ENCODE measurements around the gene FN1. TPM values are rescaled to one million over a fixed set of nuclear protein-coding genes. Genes with fewer than 3 reads are reported as not detected.

The FN1 gene
- total RNA-seq, 2 donors from 2014 or later: 115 to 315 TPM

GRCh38 chr2:215392687-215393270 is 43.1 kb downstream of the FN1 start:
- H3K27ac ChIP-seq: no peak overlapping the region
- H3K9ac ChIP-seq (ENCODE audit: low read depth in 2 of 2, low read length in 2 of 2): no peak overlapping the region
- H3K4me1 ChIP-seq: no peaks in the 10 kb centered on the region
- H3K27me3 ChIP-seq: no peaks in the 10 kb centered on the region
- intact Hi-C loops (cut with DNase I): no loop called here
- H3K4me3 ChIP-seq: no peak overlapping the region
- no peak for TF ChIP-seq CTCF (IDR thresholded peaks at IDR 0.05)
- no peak for DNase-seq
- no peaks in the 10 kb centered on the region for H3K36me3 ChIP-seq
- no peaks in the 10 kb centered on the region for H3K9me3 ChIP-seq

- no peaks in the 10 kb centered on the region for H3K27me3 ChIP-seq
- TF ChIP-seq CTCF (IDR thresholded peaks at IDR 0.05): no peak
- H3K9ac ChIP-seq (ENCODE audit: low read depth in 2 of 2, low read length in 2 of 2): no peak overlapping the region
- no peaks in the 10 kb centered on the region for H3K4me1 ChIP-seq
- H3K4me3 ChIP-seq: no peak overlapping the region
- intact Hi-C loops (cut with DNase I): no loop called here
- no peak overlapping the region for H3K27ac ChIP-seq
- no peaks in the 10 kb centered on the region for H3K36me3 ChIP-seq
- DNase-seq: no peak
- H3K9me3 ChIP-seq: no peaks in the 10 kb centered on the region
These were observed 43.7 kb downstream of the FN1 start for GRCh38 chr2:215392164-215392563.

GRCh38 chr2:215391531-215391930 is 44.3 kb downstream of the FN1 start:
- intact Hi-C loops (cut with DNase I): no loop called here
- H3K9me3 ChIP-seq: no peaks in the 10 kb centered on the region
- TF ChIP-seq CTCF (IDR thresholded peaks at IDR 0.05): no peak
- no peak overlapping the region for H3K27ac ChIP-seq
- no peaks in the 10 kb centered on the region for H3K4me1 ChIP-seq
- no peaks in the 10 kb centered on the region for H3K27me3 ChIP-seq
- H3K36me3 ChIP-seq: no peaks in the 10 kb centered on the region
- H3K4me3 ChIP-seq: no peak overlapping the region
- no peak for DNase-seq
- H3K9ac ChIP-seq (ENCODE audit: low read depth in 2 of 2, low read length in 2 of 2): no peak overlapping the region

GRCh38 chr2:215390550-215390913 is 45.3 kb downstream of the FN1 start:
- H3K36me3 ChIP-seq: no peaks in the 10 kb centered on the region
- no peak for DNase-seq
- no peak overlapping the region for H3K27ac ChIP-seq
- no peak for TF ChIP-seq CTCF (IDR thresholded peaks at IDR 0.05)
- H3K9ac ChIP-seq (ENCODE audit: low read depth in 2 of 2, low read length in 2 of 2): no peak overlapping the region
- H3K4me1 ChIP-seq: no peaks in the 10 kb centered on the region
- H3K27me3 ChIP-seq: no peaks in the 10 kb centered on the region
- intact Hi-C loops (cut with DNase I): no loop called here
- H3K9me3 ChIP-seq: no peaks in the 10 kb centered on the region
- no peak overlapping the region for H3K4me3 ChIP-seq

GRCh38 chr2:215388002-215388728 is 47.7 kb downstream of the FN1 start:
- peaks cover 6% of the 10 kb centered on the region for H3K36me3 ChIP-seq
- H3K9ac ChIP-seq (ENCODE audit: low read depth in 2 of 2, low read length in 2 of 2): no peak overlapping the region
- no peaks in the 10 kb centered on the region for H3K27me3 ChIP-seq
- no peak for DNase-seq
- no peaks in the 10 kb centered on the region for H3K9me3 ChIP-seq
- no peak for TF ChIP-seq CTCF (IDR thresholded peaks at IDR 0.05)
- intact Hi-C loops (cut with DNase I): no loop called here
- H3K4me1 ChIP-seq: no peaks in the 10 kb centered on the region
- H3K4me3 ChIP-seq: no peak overlapping the region
- H3K27ac ChIP-seq: no peak overlapping the region
